CD4-positive, alpha-beta T cell treated with Interleukin-17A for 4 hours (primary cell): ENCODE data around the gene PIM1.

Experiments
- DNase-seq: peaks from one replicate; pipeline ENCODE4 v3.0.0-alpha.2; 2020; ENCODE audit warnings: mixed read lengths

Gene PIM1

GRCh38 chr6:37138856-37139229 lies 31.1 kb upstream of the PIM1 start:
- DNase-seq = no peak

- no peak for DNase-seq
Observed at GRCh38 chr6:37139230-37139962, 30.6 kb upstream of the PIM1 start.

GRCh38 chr6:37140145-37140544 lies 29.8 kb upstream of the PIM1 start:
- no peak for DNase-seq

- DNase-seq = no peak
Observed at GRCh38 chr6:37141281-37142049, 28.5 kb upstream of the PIM1 start.

- DNase-seq = no peak
Observed at GRCh38 chr6:37142050-37142614, 27.8 kb upstream of the PIM1 start.

- DNase-seq = no peak
Observed at GRCh38 chr6:37143585-37143984, 26.4 kb upstream of the PIM1 start.

GRCh38 chr6:37145443-37145842 lies 24.5 kb upstream of the PIM1 start:
- DNase-seq = no peak

GRCh38 chr6:37146735-37147157 lies 23.2 kb upstream of the PIM1 start:
- DNase-seq = no peak

- DNase-seq = no peak
Observed at GRCh38 chr6:37149745-37150144, 20.2 kb upstream of the PIM1 start.

GRCh38 chr6:37150314-37150713 lies 19.6 kb upstream of the PIM1 start:
- DNase-seq = no peak

GRCh38 chr6:37155394-37156312 lies 14.3 kb upstream of the PIM1 start:
- DNase-seq = peak; percentile 55

GRCh38 chr6:37158508-37158907 lies 11.4 kb upstream of the PIM1 start:
- DNase-seq = no peak

- DNase-seq = no peak
Observed at GRCh38 chr6:37160922-37161778, 8.8 kb upstream of the PIM1 start.

- no peak for DNase-seq
Observed at GRCh38 chr6:37162740-37163139, 7.2 kb upstream of the PIM1 start.

GRCh38 chr6:37168163-37168758 lies 1.7 kb upstream of the PIM1 start:
- DNase-seq = no peak

GRCh38 chr6:37168811-37169495 lies 999 bp upstream of the PIM1 start:
- DNase-seq = peak; percentile 54

- DNase-seq = peak; percentile 54
Observed at GRCh38 chr6:37170273-37171200, 585 bp downstream of the PIM1 start.

- peak; percentile 60 for DNase-seq
Observed at GRCh38 chr6:37171201-37171969, 1.4 kb downstream of the PIM1 start.
